ENCODE data around the gene FSCN2. TPM values are rescaled to one million over a fixed set of nuclear protein-coding genes. Genes with fewer than 3 reads are reported as not detected.
A peak's percentile ranks its signal among the peaks of the same experiment; 100 is the strongest.

The FSCN2 gene
- 1 to 10 TPM; 1.6 to 2.0 TPM for total RNA-seq
- long read RNA-seq, donor 1, partial matches to known transcripts = 0 of 1 reads
- long read RNA-seq, donor 1, other reads (novel, unspliced or antisense) = 1 of 1 reads
- long read RNA-seq, donor 2, partial matches to known transcripts = 0 of 3 reads
- long read RNA-seq, donor 2, other reads (novel, unspliced or antisense) = 2 of 3 reads

- DNase-seq (ENCODE audit: low spot score) = no peak
- intact Hi-C loops (cut with DNase I) = loop anchor here in 1 of 2 donors (10.0 kb wide), 1 partner anchor 77 kb away; no protein-coding TSS in a partner anchor
These were observed at the start of gene FSCN2 for GRCh38 chr17:81527591-81528383. Gene FSCN2, plus strand, starts transcription at chr17:81528377. Its CDS starts 155 bp downstream, at chr17:81528532.

DNA sequence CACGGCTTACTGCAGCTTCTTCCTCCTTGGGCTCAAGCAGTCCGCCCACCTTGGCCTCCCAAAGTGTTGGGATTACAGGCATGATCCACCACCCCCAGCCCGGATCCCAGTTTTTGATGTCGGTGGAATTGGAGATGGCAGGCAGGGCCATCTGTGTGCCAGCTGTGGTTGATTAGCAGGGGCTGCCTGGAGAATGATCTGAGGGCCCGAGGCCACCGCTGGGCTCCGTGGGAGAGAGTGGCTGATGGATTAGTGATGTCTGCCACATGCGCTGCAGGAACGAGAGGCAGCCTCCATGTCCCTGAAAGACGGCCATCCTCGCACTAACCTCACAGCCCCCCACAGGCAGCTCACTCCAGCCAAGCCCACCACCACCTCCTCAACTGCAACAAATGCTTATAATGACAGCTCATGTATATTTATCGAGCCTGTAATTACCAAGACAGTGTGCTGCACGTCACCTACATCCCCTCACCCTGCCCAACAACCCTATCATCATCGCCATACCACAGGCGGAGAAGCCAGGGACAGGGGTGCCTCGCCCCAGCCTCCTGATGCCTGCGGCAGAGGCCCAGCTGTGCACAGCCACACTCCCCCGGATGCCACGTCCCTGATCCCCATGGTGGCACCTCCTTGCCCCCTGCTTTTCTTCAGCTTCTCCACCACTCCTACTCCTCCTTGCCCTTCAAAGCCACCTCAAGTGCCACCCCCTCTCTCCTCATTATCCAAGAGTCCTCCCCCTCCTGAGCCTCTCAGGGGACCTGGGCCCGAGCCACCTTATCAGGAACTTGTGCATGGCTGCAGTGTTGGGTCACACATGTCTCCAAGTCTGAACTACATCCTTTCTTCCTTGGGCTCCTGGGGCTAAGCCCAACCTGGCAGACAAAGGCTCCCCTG lies 48.8 kb upstream of the FSCN2 start:
- no peak for DNase-seq (ENCODE audit: low spot score)
- intact Hi-C loops (cut with DNase I) = loop anchor here (5.0 to 10.0 kb wide), 5 partner anchors 77 to 227 kb away; partner anchors contain the start of gene SLC38A10 (in 1 of the 2)

DNA sequence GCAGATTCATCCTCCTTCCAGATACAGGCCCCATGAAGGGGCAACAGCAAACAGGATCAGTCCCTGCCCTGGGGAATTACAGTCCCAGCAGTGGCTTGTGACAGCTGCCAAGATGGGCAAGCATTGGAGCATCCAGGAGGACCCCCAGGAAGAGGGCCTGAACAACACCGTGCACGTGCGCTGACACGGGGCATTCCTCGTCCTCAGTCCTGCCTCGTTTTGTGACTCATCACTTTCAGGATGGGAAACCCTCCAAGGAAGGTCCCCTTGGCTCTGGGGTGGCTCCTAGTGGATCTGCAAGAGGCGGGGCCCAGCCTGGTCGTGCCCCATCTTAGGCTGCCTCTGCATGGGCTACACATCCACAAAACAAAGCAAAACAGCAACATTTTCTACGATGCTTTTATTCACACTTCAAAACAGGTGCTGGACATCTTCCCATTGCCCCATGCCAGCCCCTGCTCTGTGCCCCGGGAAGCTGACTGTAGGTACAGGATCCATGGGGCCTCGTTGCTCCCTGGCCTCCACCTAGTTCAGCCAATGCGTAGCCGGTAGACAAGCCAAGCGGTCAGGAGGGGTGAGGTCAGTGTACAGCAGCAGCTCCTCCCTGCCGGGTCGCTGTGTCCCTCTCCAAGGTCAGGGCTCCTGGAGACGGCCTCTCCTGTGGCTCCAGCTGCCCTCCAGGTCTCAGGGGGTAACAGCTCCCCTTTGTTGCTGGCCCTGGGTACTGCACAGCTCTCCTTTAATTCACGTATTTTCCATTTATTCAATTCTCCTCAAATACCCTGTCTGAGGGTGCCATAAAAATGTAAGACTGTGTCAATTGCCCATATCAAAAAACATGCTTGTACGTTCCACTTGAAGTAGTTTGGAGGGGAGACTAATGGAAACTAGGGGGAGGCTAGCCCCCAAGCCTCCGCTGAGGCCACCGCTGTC lies 47.8 kb upstream of the FSCN2 start:
- intact Hi-C loops (cut with DNase I) = loop anchor here (5.0 to 10.0 kb wide), 5 partner anchors 78 to 228 kb away; partner anchors contain the start of gene SLC38A10 (in 1 of the 2)
- DNase-seq (ENCODE audit: low spot score) = no peak

DNA sequence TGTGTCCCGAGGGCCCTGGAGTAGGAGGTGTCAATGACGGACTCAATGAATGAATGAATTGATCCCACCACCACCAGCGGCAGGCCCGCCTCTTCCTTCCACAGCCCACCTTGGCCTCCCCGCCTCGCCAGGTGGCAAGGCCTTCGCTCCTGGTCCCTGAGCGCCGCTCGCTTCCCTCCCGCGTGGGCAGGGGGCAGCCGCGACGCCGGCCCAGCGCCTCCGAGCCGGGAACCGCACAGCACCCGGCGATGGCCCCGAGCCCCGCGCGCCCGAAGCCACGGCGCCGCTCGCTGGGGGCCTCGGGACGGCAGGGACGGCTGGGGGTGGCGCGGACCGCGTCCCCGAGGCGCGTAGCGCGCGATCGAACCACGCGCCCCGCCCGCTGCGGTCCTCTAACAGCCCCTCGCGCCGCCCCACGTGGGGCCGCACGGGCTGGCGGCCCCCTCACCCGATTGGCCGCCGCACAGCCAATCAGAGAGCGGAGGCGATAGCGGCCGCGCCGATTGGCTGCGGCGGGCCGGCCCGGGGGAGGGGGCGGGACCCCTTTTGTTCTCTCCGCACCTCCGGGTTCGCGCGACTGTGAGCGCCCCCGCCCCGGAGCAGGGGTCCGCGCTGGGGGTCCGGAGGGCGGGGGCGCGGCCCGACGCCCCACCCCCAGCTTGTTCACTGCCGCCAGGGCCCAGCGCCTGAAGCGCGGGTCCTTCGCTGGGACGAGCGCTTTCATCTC lies 46.9 kb upstream of the FSCN2 start:
- intact Hi-C loops (cut with DNase I) = loop anchor here (5.0 to 10.0 kb wide), 5 partner anchors 79 to 229 kb away; partner anchors contain the start of gene SLC38A10 (in 1 of the 2)
- no peak for DNase-seq (ENCODE audit: low spot score)

- DNase-seq (ENCODE audit: low spot score) = no peak
These were observed 46.2 kb upstream of the FSCN2 start for GRCh38 chr17:81481815-81482505.

GRCh38 chr17:81482673-81483072 lies 45.5 kb upstream of the FSCN2 start:
- DNase-seq (ENCODE audit: low spot score) = no peak
- intact Hi-C loops (cut with DNase I) = loop anchor here (5.0 to 10.0 kb wide), 5 partner anchors 80 to 230 kb away; partner anchors contain the start of gene SLC38A10 (in 1 of the 2)

More at GRCh38 chr17:81481815-81482505, 46.2 kb upstream of the FSCN2 start:
- intact Hi-C loops (cut with DNase I) = loop anchor here (5.0 to 10.0 kb wide), 5 partner anchors 80 to 230 kb away; partner anchors contain the start of gene SLC38A10 (in 1 of the 2)

DNA sequence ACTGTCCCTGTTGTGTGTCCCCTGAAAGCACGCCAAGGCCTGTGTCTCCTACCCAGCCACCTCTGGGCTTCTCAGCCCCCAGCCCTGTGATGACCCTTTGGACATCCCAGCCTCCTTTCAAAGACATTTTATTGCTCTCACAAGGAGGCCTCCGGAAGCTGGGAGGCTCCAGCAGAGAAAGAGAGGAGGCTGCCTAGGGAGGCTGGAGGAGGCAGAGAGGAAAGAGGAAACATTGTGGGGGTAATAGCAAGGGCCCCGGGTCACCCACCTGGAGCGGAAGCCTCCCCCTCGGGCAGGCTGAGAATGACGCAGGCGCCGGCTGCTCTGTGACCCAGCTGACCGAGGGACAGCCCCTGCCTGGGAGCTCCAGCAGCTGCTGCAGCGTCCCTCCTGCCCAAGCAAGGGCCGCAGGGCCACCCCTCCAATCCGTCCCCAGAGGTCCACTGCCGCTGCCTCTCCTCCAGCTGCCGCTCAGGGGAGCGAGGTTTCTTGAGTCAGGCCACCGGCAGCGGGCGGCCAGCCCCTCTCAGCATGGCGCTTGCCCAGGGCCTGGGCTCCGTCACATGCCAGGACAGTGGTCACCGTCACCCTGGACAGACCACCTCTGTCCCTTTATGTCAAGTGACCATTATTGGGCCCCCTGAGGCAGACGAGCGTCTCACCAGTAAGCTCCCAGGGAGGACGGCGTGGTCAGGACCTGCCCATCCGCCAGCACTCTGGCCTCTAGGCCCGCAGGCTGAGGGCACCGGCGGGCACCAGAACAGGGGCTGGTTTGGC lies 44.9 kb upstream of the FSCN2 start:
- DNase-seq (ENCODE audit: low spot score) = no peak
- intact Hi-C loops (cut with DNase I) = loop anchor here (5.0 to 10.0 kb wide), 5 partner anchors 81 to 231 kb away; partner anchors contain the start of gene SLC38A10 (in 1 of the 2)

GRCh38 chr17:81483862-81484194 lies 44.3 kb upstream of the FSCN2 start:
- intact Hi-C loops (cut with DNase I) = loop anchor here (5.0 to 10.0 kb wide), 5 partner anchors 82 to 232 kb away; partner anchors contain the start of gene SLC38A10 (in 1 of the 2)
- no peak for DNase-seq (ENCODE audit: low spot score)

DNA sequence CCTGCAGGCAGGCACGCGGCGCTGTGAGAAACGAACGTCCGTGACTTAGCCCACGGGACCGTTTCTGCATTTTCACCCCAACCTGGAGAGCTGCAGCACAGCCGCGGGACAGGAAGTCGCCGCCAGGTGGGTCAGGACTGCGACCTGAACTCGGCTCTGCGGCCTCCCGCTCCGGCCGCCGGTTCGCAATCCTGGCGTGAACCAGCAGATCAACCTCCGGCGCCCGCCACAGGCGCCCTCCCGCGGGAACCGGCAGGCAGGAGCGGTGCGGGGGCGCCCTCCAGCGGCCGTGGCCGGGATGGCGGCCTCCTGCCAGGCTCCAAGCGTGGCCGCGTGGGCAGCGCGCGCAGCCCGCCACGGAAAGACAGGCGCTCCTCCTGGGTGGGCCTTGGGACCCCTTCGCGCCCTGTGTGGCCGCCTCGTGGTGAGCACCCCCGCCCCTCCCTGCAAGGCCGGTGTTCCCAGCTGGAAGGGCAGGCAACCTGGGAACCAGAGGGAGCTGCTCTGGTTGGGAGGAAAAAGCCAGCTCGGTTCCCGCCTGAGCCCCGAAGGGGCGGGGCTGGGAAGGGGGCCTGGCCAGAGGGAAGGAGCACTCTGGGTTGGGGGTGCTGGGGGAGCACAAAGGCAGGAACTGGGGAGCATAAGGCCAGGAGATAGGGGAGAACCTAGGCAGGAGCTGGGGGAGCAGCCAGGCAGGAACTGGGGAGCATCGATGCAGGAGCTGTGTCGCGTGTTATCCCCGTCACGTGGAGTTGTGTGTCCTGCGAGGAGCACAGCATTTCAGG lies 43.8 kb upstream of the FSCN2 start:
- peak; percentile 97 for DNase-seq (ENCODE audit: low spot score)
- intact Hi-C loops (cut with DNase I) = loop anchor here (5.0 to 10.0 kb wide), 5 partner anchors 82 to 232 kb away; partner anchors contain the start of gene SLC38A10 (in 1 of the 2)

DNA sequence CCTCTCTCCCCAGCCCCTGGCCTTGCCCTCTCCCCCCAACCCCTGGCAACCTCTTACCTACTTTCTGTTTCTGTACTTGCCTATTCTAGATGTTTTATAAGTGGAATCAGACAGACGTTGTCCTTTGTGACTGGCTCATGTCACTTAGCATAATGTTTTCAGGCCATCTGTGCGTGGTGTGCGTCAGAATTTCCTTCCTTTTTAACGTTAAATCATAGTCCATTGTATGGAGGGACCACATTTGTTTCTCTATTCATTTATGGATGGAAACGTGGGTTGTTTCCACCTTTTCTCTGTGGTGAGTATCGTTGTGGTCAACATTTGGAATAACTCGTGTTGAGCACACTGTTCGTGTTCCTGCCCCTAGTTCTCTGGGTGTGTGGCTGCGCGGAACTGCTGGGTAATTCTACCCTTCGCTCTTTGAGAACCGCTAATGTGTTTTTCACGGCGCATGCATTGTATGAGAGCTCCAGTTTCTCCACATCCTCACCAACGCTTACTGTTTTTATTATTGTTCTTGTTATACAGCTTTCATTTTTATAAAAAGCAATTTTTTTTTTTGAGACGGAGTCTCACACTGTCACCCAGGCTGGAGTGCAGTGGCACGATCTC lies 41.9 kb upstream of the FSCN2 start:
- intact Hi-C loops (cut with DNase I) = loop anchor here in 1 of 2 donors (10.0 kb wide), 1 partner anchor 192 kb away; the partner anchor contains the start of gene SLC38A10
- DNase-seq (ENCODE audit: low spot score) = no peak

DNA sequence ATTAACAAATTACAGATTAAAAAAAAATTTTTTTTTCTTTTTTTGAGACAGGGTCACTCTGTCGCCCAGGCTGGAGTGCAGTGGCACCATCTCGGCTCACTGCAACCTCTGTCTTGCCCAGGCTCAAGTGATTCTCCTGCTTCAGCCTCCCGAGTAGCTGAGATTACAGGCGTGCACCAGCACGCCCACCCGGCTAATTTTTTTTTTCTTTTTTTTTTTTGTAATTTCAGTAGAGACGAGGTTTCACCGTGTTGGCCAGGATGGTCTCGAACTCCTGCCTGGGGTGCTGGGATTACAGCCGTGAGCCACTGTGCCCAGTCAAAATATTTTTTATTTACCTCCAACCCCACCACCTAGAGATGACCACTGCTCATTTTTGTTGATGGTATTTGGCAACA lies 41.1 kb upstream of the FSCN2 start:
- intact Hi-C loops (cut with DNase I) = loop anchor here in 1 of 2 donors (10.0 kb wide), 1 partner anchor 192 kb away; the partner anchor contains the start of gene SLC38A10
- DNase-seq (ENCODE audit: low spot score) = no peak

- peak; percentile 92 for DNase-seq (ENCODE audit: low spot score)
- intact Hi-C loops (cut with DNase I) = loop anchor here in 1 of 2 donors (10.0 kb wide), 1 partner anchor 193 kb away; the partner anchor contains the start of gene SLC38A10
These were observed 40.5 kb upstream of the FSCN2 start for GRCh38 chr17:81487487-81488275.

DNA sequence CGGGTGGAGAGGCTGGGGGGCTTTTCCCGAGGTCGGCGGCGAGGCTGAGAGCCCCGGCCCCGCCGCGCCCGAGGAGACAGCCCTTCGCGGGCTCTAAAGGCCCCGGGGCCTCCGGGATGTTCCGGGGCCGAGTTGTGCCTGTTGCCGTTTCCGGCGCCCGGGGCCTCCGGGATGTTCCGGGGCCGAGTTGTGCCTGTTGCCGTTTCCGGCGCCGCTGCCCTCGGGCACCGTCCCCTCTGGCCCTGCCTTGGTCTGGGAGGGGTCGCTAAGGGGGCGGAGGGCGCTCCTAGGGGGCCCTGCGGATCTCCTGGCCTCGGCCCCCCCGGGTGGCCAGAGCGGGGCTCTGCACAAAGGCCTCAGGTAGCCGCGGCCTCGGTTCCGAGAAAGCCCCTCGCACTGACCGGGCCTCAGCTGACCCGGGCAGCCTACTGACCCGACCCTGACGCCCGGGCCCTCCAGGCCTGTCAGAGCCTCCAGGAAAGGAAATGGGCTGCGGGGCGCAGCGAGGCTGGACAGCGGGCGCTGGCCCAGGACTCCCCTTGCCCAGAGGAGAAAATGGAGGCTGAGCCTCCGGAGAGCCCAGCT lies 39.8 kb upstream of the FSCN2 start:
- DNase-seq (ENCODE audit: low spot score) = no peak
- intact Hi-C loops (cut with DNase I) = loop anchor here in 1 of 2 donors (10.0 kb wide), 1 partner anchor 194 kb away; the partner anchor contains the start of gene SLC38A10
